ENCODE data around the gene LRMDA. TPM values are rescaled to one million over a fixed set of nuclear protein-coding genes. Genes with fewer than 3 reads are reported as not detected.

Gene LRMDA
- total and polyA plus RNA-seq, 2 of the 8 experiments (the other 6 are each of a cell fraction or from before 2014, with no cell fraction given) = 0.86 to 2.8 TPM

- TF ChIP-seq CHD7 (IDR thresholded peaks at IDR 0.05; ENCODE audit: insufficient replicate concordance, low read length) = no peak
- TF ChIP-seq KDM5A (IDR thresholded peaks at IDR 0.05; ENCODE audit: low read length) = no peak
- TF ChIP-seq GTF2F1 (IDR thresholded peaks at IDR 0.05; ENCODE audit: borderline replicate concordance, low read depth, low read length) = no peak
- no peak for TF ChIP-seq TAF7 (optimal IDR thresholded peaks at IDR 0.05; ENCODE audit: borderline replicate concordance, low read depth, low read length)
- TF ChIP-seq RNF2 (IDR thresholded peaks at IDR 0.05; ENCODE audit: borderline replicate concordance, low read depth, low read length, missing control alignments, poor library complexity, severe bottlenecking) = no peak
- TF ChIP-seq CTBP2 (IDR thresholded peaks at IDR 0.05; ENCODE audit: borderline replicate concordance, insufficient read depth, insufficient read length, low read length) = no peak
- TF ChIP-seq CEBPB (IDR thresholded peaks at IDR 0.05; ENCODE audit: low read depth, low read length) = no peak
- TF ChIP-seq HDAC2 (IDR thresholded peaks at IDR 0.05; ENCODE audit: borderline replicate concordance in 1 of 2, low read depth in 2 of 2, low read length in 2 of 2) = no peak
- TF ChIP-seq SP1 (IDR thresholded peaks at IDR 0.05; ENCODE audit: low read depth, low read length) = no peak
- no peak for TF ChIP-seq RFX5 (IDR thresholded peaks at IDR 0.05; ENCODE audit: borderline replicate concordance, low read depth, low read length)
These were observed 650.8 kb downstream of the LRMDA start (continued) for GRCh38 chr10:76082232-76082631.
